Measurements from ENCODE around the gene COL2A1.

COL2A1 gene

DNA sequence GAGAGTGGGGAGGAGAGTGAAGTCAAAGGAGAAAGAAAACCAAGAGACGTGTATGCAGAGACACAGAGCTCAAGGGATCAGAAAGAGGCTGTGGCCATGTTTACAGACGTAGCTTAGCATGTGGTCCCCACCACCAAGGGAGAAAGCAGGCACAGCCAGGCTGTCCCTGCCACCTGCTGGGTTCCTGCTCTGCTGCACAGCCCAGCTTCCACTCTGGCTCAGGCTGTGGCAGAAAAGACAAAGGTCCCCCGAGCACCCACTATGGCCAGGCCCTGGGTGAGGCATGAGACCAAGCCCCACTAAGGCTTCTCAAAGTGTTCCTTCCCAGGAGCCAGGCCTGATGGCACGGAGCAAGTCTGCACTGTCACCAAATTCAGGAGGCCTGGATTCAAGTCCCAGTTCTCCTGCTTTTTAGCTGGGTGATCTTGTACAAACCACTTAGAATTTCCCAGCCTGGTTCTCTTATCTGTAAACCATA, 25.9 kb upstream of the COL2A1 start:
- no peak for DNase-seq (ENCODE audit: low spot score)

DNA sequence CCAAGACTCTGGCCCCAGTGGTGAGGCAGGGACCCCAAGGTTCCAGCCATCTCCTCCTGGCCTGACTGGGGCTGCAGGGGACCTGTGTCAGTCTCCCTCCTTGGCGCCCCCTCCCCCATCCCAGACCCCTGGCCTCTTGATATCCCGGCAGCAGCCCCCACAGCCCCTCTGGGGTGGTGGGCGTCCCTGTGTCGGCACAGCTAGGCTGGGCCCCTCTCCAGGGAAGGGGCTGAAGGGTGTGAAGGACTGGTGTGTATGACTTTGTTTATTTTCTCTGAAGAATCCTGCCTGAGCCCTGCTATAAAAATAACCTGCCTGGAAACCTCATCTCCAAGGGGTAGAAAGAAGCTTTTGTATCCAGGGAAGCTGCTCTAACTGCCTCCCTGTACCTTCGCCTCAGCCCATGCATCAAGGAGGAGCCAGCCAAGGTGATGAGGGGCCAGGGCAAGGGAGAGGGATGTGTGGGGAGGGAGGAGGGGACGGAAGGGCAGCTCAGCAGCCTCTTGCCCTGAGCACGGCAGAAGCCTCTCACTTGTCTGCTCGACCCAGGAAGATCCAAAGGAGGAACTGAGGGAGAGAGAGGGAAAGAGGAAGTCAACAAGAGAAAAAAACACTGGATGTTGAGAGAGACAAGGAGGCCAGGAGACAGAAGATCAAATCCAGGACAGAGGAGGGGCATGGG, 25.4 kb upstream of the COL2A1 start:
- DNase-seq (ENCODE audit: low spot score) = no peak

- no peak for DNase-seq (ENCODE audit: low spot score)
Observed at GRCh38 chr12:48028541-48029431, 24.5 kb upstream of the COL2A1 start.

DNA sequence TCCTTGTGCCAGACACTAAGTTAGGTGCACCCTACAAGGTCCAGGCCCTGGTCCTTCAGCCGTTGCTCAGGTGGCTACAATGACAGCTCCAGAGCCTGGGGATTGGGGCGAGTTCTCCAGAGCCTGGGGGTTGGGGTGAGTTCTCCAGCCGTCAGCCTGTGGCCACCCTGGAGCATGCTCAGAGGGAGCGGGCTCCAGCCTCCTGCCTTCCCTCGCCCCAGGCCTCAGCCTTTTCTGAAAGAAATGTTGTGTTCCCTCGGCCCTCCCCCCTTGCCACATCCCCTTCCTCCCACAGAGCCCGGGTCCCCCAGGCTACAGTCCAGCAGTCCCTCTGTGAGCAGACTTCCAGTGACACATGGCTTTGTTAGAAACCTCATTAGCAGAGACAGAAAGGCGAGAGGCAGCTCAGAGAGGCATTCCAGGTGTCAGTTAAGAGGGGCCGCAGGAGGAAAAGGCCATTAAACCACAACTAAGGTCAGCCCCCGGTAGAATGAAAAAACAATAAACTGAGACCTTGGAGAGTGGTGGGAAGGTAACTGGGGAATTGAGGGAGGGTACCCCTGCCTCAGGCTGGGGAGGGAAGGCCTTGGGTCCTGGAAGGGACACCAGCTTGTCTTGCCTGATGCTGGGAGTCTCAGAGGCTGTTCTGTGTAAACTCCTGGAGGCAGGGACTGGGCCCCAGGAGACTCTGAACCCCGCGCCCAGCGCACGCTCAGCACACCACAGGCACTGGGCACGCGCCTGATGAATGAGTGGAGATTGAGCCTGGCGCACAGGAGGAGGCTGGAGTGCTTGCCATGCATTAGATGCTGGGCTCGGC, 23.1 kb upstream of the COL2A1 start:
- DNase-seq (ENCODE audit: low spot score) = no peak

DNA sequence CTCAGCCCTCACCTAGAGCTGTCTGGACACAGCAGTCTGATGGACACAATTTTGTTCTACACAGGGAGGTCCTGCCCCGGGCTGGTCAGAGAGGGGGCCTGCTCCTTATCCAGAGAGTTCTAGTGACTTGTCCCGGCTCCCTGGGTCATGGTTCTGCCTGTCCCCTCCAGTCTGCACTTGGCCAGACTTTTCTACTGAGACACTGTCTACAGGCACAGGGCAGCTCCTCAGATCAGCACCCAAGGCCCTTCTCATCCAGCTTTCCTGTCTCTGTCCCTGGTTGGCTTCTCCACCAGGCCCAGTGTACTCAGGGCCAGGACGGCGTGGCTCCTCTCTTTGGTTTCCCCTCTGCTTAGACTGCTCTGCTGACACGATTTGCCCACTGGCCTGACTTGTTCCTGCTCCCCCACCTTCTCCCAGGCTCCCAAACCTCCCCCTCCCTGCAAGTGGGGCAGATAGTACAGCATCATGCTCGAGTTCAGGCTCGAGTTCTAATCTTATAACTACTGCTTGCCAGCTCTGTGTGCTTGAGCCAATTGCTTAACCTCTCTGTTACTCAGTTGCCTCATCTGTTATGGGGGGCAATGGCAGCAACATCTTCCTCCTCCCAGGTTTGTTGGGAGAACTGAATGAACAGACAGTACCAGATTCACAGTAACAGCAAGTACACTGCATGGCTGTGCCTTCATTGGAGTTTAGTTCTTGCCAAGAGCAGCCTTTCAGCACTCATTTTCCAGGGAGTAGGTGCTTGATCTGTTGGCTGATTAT, 22.0 kb upstream of the COL2A1 start:
- DNase-seq (ENCODE audit: low spot score) = no peak

DNA sequence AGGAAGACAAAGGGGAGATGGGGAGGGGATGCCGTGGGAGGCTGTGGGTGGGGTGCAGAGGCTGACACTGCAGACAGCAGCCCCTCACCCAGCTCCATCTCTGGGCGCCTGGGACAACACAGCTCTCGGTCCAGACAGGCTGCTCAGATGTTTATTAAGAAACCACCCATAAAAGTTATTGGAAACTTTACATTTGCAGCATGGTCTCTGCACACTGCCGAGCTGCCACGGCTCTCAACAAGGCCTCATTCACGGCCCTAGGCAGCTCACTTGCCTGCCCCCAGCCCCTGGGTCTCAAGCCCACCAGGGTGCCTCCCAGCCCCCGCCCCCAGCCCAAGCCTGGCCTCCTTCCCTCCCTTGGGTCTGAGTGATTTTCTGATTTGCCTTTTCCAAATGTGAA, 21.0 kb upstream of the COL2A1 start:
- DNase-seq (ENCODE audit: low spot score) = no peak

GRCh38 chr12:48024735-48025134, 20.5 kb upstream of the COL2A1 start:
- DNase-seq (ENCODE audit: low spot score) = no peak

GRCh38 chr12:48023386-48023785, 19.1 kb upstream of the COL2A1 start:
- no peak for DNase-seq (ENCODE audit: low spot score)

DNA sequence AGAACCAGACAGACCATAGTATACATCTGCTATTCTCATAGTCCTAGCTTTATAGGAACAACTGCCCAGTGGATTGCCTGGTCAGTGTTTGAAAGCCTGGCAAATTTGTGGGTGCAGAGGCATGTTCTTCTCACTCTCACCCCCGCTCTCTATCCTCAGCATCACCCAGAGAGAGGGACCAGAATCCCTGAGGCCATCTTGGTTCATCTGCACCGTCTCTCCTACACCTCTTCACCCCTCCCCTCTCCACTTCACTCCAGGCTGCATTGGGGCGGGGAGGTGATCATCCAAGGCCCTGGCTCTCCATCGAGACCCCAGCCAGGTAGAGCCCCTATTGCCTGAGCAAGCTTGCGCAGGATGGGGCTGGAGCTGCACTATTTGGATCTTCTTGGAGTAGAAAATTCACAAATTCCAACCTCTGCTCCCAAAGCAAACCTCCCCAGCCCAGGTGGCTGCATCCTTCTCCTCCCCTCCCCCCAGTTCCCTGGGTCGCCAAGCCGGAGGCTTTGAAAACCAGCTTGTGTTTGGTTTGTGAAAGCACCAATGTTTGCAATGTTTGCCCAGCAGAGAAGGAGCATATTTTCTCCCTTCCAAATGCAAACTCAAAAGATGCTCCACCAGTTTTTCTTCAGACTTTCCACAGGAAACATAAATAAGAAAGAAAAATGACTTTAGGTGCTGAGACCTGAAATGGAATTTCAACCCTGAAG, 18.6 kb upstream of the COL2A1 start:
- DNase-seq (ENCODE audit: low spot score) = no peak

GRCh38 chr12:48022180-48022521, 17.9 kb upstream of the COL2A1 start:
- no peak for DNase-seq (ENCODE audit: low spot score)

GRCh38 chr12:48021485-48022179, 17.4 kb upstream of the COL2A1 start:
- DNase-seq (ENCODE audit: low spot score) = no peak

GRCh38 chr12:48019639-48020265, 15.5 kb upstream of the COL2A1 start:
- DNase-seq (ENCODE audit: low spot score) = no peak

- DNase-seq (ENCODE audit: low spot score) = no peak
Observed at GRCh38 chr12:48018618-48018995, 14.3 kb upstream of the COL2A1 start.

- no peak for DNase-seq (ENCODE audit: low spot score)
Observed at GRCh38 chr12:48017921-48018617, 13.8 kb upstream of the COL2A1 start.

DNA sequence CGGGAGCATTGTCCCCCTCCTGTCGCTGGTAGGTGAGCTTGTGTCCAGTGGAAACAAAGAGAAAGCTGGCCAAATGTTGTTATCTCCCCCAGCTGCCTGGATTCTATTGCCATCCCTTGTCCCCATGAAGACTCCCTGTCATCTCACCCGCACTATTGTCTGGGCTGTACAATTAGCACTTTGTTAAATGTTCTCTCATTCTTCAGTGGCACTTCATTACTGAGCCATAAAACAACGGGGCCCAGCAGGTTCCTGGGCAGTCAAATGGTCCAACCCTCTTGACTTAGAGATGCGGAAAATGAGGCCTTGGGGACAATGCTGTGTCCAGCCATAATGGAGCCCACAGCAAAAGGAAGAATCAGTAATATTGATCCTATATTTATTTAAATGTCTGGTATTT, 13.2 kb upstream of the COL2A1 start:
- no peak for DNase-seq (ENCODE audit: low spot score)

GRCh38 chr12:48016373-48017020, 12.2 kb upstream of the COL2A1 start:
- no peak for DNase-seq (ENCODE audit: low spot score)

DNA sequence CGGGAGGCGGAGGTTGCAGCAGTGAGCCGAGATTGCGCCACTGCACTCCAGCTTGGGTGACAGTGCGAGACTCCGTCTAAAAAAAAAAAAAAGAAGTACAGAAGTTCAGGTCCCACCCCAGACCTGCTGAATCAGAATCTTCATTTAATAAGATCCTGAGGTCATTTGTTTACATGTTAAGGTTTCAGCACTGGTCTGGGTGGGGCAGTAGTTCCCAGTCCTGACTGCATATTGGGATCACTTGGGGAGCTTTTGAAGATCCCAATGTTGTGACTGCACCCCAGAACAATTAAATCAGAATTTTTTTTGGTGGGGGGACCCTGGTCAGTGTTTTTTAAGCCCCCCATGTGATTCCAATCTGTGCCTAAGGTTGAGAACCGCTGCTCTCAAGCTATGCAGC, 11.7 kb upstream of the COL2A1 start:
- DNase-seq (ENCODE audit: low spot score) = no peak

- DNase-seq (ENCODE audit: low spot score) = no peak
Observed at GRCh38 chr12:48015129-48015528, 10.9 kb upstream of the COL2A1 start.

DNA sequence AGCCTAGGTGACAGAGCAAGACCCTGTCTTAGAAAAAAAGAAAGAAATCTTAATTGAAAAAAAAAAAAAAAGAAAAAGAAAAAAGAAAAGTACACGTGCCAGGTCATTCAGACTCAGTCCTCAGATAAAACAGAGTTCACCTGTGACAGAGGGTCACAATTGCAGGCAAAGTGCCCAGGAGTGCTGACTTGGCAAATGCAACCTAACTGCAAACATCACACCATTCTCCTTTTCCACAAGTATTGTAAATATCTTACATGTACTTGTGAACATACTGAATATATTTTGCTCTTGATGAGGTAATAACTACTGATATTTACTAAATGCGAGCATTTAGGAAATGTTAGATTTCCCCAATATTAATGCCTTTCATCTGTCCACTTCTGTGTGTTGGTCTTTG, 9.0 kb upstream of the COL2A1 start:
- no peak for DNase-seq (ENCODE audit: low spot score)

Measured in hematopoietic multipotent progenitor cell treated with erythropoietin and hydrocortisone succinate and interleukin-3 and kit ligand, for 15 days (in vitro differentiated cells).